Fibroblast of skin of right quadriceps (primary cell): Measurements from ENCODE around the gene RTN4R.
A peak's percentile ranks its signal among the peaks of the same experiment; 100 is the strongest.

Experiments
- DNase-seq: peaks from one replicate; pipeline ENCODE4 v3.0.0-alpha.2; 2013

Gene RTN4R

GRCh38 chr22:20211997-20212753 is 55.9 kb downstream of the RTN4R start:
- no peak for DNase-seq

GRCh38 chr22:20211409-20211996 is 56.6 kb downstream of the RTN4R start:
- no peak for DNase-seq

- DNase-seq, result no peak
Measured at GRCh38 chr22:20210473-20211059, 57.6 kb downstream of the RTN4R start.

- no peak for DNase-seq
Measured at GRCh38 chr22:20209761-20210250, 58.3 kb downstream of the RTN4R start.

GRCh38 chr22:20208713-20209310 is 59.3 kb downstream of the RTN4R start:
- DNase-seq, result no peak

- DNase-seq, result no peak
Measured at GRCh38 chr22:20207277-20208025, 60.7 kb downstream of the RTN4R start.

GRCh38 chr22:20206709-20207215 is 61.4 kb downstream of the RTN4R start:
- peak; percentile 16 for DNase-seq

- DNase-seq, result peak; percentile 73
Measured at GRCh38 chr22:20205964-20206708, 62.0 kb downstream of the RTN4R start.

GRCh38 chr22:20205464-20205963 is 62.6 kb downstream of the RTN4R start:
- DNase-seq, result no peak

GRCh38 chr22:20204806-20205205 is 63.3 kb downstream of the RTN4R start:
- no peak for DNase-seq

GRCh38 chr22:20204311-20204710 is 63.8 kb downstream of the RTN4R start:
- no peak for DNase-seq

- peak; percentile 49 for DNase-seq
Measured at GRCh38 chr22:20203552-20204201, 64.4 kb downstream of the RTN4R start.

GRCh38 chr22:20203142-20203551 is 65.0 kb downstream of the RTN4R start:
- DNase-seq, result no peak

GRCh38 chr22:20201837-20202392 is 66.2 kb downstream of the RTN4R start:
- DNase-seq, result no peak

GRCh38 chr22:20199906-20200305 is 68.2 kb downstream of the RTN4R start:
- DNase-seq, result no peak

GRCh38 chr22:20199413-20199842 is 68.7 kb downstream of the RTN4R start:
- DNase-seq, result no peak

- no peak for DNase-seq
Measured at GRCh38 chr22:20198557-20199319, 69.4 kb downstream of the RTN4R start.

GRCh38 chr22:20197407-20198030 is 70.6 kb downstream of the RTN4R start:
- no peak for DNase-seq

- no peak for DNase-seq
Measured at GRCh38 chr22:20196094-20196842, 71.8 kb downstream of the RTN4R start.
